Endodermal cell (in vitro differentiated cells): ENCODE measurements around the gene SLC25A38. TPM values are rescaled to one million over a fixed set of nuclear protein-coding genes. Genes with fewer than 3 reads are reported as not detected.

Experiments
- DNase-seq: peaks from one replicate; pipeline ENCODE4 v3.0.0-alpha.2; 2017
- H3K27ac ChIP-seq: 2 replicates; pipeline ENCODE4 v1.5.1; 2013; ENCODE audit warnings: mild to moderate bottlenecking, low read depth, low read length, moderate library complexity
- H3K27me3 ChIP-seq: 2 replicates; pipeline ENCODE4 v1.6.1; 2013; ENCODE audit warnings: mild to moderate bottlenecking, low read length, moderate library complexity; ENCODE audit not compliant: insufficient read depth, control insufficient read depth, poor library complexity, severe bottlenecking
- H3K36me3 ChIP-seq: 2 replicates; pipeline ENCODE4 v1.7.0; 2013; ENCODE audit warnings: mild to moderate bottlenecking, low read length, moderate library complexity; ENCODE audit not compliant: control insufficient read depth, insufficient read depth
- H3K4me1 ChIP-seq: one replicate; pipeline ENCODE4 v1.7.0; 2013; ENCODE audit warnings: low read length; ENCODE audit not compliant: control insufficient read depth, insufficient read depth
- H3K4me3 ChIP-seq: 2 replicates; pipeline ENCODE4 v1.5.1; 2013; ENCODE audit warnings: mild to moderate bottlenecking, low read length, moderate library complexity
- H3K9ac ChIP-seq: 2 replicates; pipeline ENCODE4 v1.6.1; 2013; ENCODE audit warnings: mild to moderate bottlenecking, low read length, moderate library complexity; ENCODE audit not compliant: poor library complexity, severe bottlenecking; ENCODE audit errors: extremely low read depth
- H3K9me3 ChIP-seq: 2 replicates; pipeline ENCODE4 v1.6.1; 2013; ENCODE audit warnings: mild to moderate bottlenecking, low read length, moderate library complexity; ENCODE audit not compliant: control insufficient read depth
- H3K27ac Mint-ChIP-seq: 2 replicates; pipeline ENCODE4 v1.8.0; 2020; ENCODE audit warnings: mixed read lengths
- H3K27me3 Mint-ChIP-seq: 2 replicates; pipeline ENCODE4 v1.8.0; 2021; ENCODE audit warnings: mild to moderate bottlenecking, mixed read lengths; ENCODE audit not compliant: insufficient read depth
- H3K36me3 Mint-ChIP-seq: 2 replicates; pipeline ENCODE4 v1.8.0; 2020; ENCODE audit warnings: low read depth, mixed read lengths
- H3K4me1 Mint-ChIP-seq: 2 replicates; pipeline ENCODE4 v1.8.0; 2020; ENCODE audit warnings: mixed read lengths
- H3K4me3 Mint-ChIP-seq: 2 replicates; pipeline ENCODE4 v1.8.0; 2020; ENCODE audit warnings: mild to moderate bottlenecking, moderate library complexity, mixed read lengths
- H3K9me3 Mint-ChIP-seq: 2 replicates; pipeline ENCODE4 v1.8.0; 2020; ENCODE audit warnings: mild to moderate bottlenecking, mixed read lengths
- WGBS, 2 experiments: methylation state at CpG; one replicate each; pipeline versions ENCODE4 v1.1.5 to v1.1.7; 2013; ENCODE audit warnings: missing lambda C conversion rate in 2 of 2, mixed read lengths in 1 of 2; ENCODE audit not compliant: insufficient coverage in 1 of 2, insufficient read length in 1 of 2; 5-methylcytosine and 5-hydroxymethylcytosine counted together
- total RNA-seq, 2 donors: library from RNA; stranded (reverse); fragmentation: NEBNext Ultra II Directional in 1 of 2; extraction: Animal tissue kit (Norgen Biotek cat#: 25700) in 1 of 2; gene quantifications; 2 replicates in 1 of 2; 3 replicates in 1 of 2; pipeline ENCODE4 v1.2.1, GENCODE V29; 2021
- TF ChIP-seq, protein P1 (sequence below): fragments of 200-600 bp; sonication (generic); conservative IDR thresholded peaks from 2 replicates; pipeline ENCODE4 v1.5.0; 2021; ENCODE audit warnings: antibody characterized with exemption, mild to moderate bottlenecking

SLC25A38 gene
- total RNA-seq, 2 donors from 2014 or later = 33.4 to 37.7 TPM

DNA sequence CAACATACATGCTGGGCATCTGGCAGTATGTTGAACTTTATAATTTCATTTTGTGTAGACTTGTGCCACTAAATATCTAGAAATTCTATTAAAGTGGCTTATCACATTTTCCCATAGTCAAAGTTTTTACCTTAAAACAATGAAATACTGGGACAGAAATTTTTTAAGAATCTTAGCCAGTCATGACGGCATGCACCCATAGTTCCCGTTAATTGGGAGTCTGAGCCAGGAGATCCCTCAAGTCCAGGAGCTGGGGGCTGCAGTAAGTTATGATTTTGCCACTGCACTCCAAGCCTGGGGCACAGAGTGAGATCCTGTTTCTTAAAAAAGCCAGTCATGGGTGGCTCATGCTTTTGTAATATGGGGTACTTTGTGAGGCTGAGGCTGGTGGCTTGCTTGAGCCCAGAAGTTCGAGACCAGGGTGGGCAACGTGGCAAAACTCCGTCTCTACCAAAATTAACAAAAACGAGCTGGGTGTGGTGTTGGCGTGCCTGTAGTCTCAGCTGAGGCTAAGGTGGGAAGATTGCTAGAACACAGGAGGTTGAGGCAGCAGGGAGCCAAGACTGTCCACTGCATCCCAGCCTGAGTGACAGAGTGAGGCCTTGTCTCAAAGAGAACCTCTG is 26.5 kb downstream of the SLC25A38 start:
- peaks cover 19% of the 10 kb centered on the region for H3K4me1 Mint-ChIP-seq
- peak overlapping the region; percentile 88 for H3K27ac Mint-ChIP-seq
- Histone ChIP-seq H3K4me1 (peaks cover 7% of the 10 kb centered on the region), H3K27ac (no peak overlapping the region), H3K36me3 (peaks cover 71% of the 10 kb centered on the region), H3K9ac (peak overlapping the region; percentile 54), H3K27me3 (no peaks in the 10 kb centered on the region), H3K9me3 (no peaks in the 10 kb centered on the region), H3K4me3 (peak overlapping the region; percentile 66)
- no peaks in the 10 kb centered on the region for H3K9me3 Mint-ChIP-seq
- DNase-seq = no peak
- H3K36me3 Mint-ChIP-seq = peaks cover 69% of the 10 kb centered on the region
- TF ChIP-seq, protein P1, sequence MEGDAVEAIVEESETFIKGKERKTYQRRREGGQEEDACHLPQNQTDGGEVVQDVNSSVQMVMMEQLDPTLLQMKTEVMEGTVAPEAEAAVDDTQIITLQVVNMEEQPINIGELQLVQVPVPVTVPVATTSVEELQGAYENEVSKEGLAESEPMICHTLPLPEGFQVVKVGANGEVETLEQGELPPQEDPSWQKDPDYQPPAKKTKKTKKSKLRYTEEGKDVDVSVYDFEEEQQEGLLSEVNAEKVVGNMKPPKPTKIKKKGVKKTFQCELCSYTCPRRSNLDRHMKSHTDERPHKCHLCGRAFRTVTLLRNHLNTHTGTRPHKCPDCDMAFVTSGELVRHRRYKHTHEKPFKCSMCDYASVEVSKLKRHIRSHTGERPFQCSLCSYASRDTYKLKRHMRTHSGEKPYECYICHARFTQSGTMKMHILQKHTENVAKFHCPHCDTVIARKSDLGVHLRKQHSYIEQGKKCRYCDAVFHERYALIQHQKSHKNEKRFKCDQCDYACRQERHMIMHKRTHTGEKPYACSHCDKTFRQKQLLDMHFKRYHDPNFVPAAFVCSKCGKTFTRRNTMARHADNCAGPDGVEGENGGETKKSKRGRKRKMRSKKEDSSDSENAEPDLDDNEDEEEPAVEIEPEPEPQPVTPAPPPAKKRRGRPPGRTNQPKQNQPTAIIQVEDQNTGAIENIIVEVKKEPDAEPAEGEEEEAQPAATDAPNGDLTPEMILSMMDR = no peak
- no peaks in the 10 kb centered on the region for H3K27me3 Mint-ChIP-seq
- peak overlapping the region; percentile 78 for H3K4me3 Mint-ChIP-seq
- 93% methylated on average over 4 to 7 of the region's 7 CpGs for WGBS, 2 experiments

DNA sequence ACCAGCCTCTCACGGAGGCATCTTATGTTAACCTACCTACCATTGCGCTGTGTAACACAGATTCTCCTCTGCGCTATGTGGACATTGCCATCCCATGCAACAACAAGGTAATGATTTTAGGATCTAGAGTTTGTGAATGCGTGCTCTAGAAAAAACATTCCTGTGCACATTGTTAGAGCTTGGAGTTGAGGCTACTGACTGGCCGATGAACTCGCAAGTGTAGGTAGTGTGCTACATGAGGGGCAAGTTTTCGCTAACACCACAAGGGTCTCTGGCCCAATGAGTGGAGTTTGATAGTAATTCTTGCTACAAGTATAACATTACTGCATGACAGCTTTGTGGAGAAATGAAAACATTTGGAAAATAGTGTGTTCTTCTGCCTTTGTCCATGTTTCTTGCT is 27.7 kb downstream of the SLC25A38 start:
- H3K4me3 Mint-ChIP-seq = no peak overlapping the region
- Histone ChIP-seq H3K27me3 (no peaks in the 10 kb centered on the region), H3K36me3 (peaks cover 71% of the 10 kb centered on the region), H3K4me1 (peaks cover 7% of the 10 kb centered on the region), H3K27ac (no peak overlapping the region), H3K9me3 (no peaks in the 10 kb centered on the region), H3K9ac (no peak overlapping the region), H3K4me3 (no peak overlapping the region)
- H3K27me3 Mint-ChIP-seq = no peaks in the 10 kb centered on the region
- H3K4me1 Mint-ChIP-seq = peaks cover 14% of the 10 kb centered on the region
- DNase-seq = no peak
- H3K36me3 Mint-ChIP-seq = peaks cover 69% of the 10 kb centered on the region
- H3K9me3 Mint-ChIP-seq = no peaks in the 10 kb centered on the region
- TF ChIP-seq, protein P1 = no peak
- WGBS, 2 experiments = 97 to 100% methylated on average over 2 to 6 of the region's 7 CpGs
- peak overlapping the region; percentile 62 for H3K27ac Mint-ChIP-seq

DNA sequence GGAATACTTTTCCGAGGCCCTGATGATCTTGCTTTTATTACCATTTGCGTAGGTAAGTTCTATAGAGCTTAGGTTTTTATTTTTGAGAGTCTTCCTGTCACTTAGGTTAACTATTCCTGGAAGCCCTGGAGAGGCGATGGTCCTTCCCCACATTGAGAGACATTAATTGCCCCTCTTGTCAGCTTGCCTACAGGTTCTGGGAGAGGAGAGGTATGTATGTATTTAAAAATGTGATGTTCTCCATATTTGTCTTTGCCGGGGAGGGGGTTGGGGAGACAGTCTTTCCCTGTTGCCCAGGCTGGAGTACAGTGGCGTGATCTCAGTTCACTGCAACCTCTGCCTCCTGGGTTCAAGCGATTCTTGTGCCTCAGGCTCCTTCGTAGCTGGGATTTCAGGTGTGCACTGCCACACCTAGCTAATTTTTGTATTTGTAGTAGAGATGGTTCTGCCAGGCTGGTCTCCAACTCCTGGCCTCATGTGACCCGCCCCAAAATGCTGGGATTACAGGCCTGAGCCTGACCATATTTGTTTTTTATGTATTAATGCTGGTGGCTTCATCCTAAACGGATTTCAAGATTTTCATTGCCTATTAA is 29.6 kb downstream of the SLC25A38 start:
- H3K4me1 Mint-ChIP-seq = peaks cover 15% of the 10 kb centered on the region
- WGBS, 2 experiments = 79 to 94% methylated on average over 2 to 9 of the region's 9 CpGs
- Histone ChIP-seq H3K9me3 (no peaks in the 10 kb centered on the region), H3K36me3 (peaks cover 63% of the 10 kb centered on the region), H3K4me1 (peaks cover 7% of the 10 kb centered on the region), H3K9ac (no peak overlapping the region), H3K27ac (no peak overlapping the region), H3K4me3 (no peak overlapping the region), H3K27me3 (no peaks in the 10 kb centered on the region)
- H3K36me3 Mint-ChIP-seq = peaks cover 61% of the 10 kb centered on the region
- peak overlapping the region; percentile 42 for H3K27ac Mint-ChIP-seq
- peaks cover 1% of the 10 kb centered on the region for H3K27me3 Mint-ChIP-seq
- H3K4me3 Mint-ChIP-seq = no peak overlapping the region
- TF ChIP-seq, protein P1 = no peak
- no peak for DNase-seq
- no peaks in the 10 kb centered on the region for H3K9me3 Mint-ChIP-seq
